GM13976 (cell line): Measurements from ENCODE around the gene SLC35D1.
A peak's percentile ranks its signal among the peaks of the same experiment; 100 is the strongest.

Experiments used
- DNase-seq: peaks from one replicate; pipeline ENCODE4 v3.0.0; 2012; ENCODE audit warnings: low spot score
- in situ Hi-C: fragments of 300-500 bp; cut with MboI; formaldehyde crosslinking; loops from one replicate; pipeline ENCODE4 v1.12.0; 2022; ENCODE audit warnings: low sequenced_read_pairs, mixed read lengths, inconsistent platforms; ENCODE audit not compliant: unreplicated experiment
- TF ChIP-seq, protein P1 (sequence below): IDR thresholded peaks from 2 replicates; pipeline ENCODE4 v1.5.1; 2012; ENCODE audit warnings: borderline replicate concordance, mild to moderate bottlenecking; ENCODE audit not compliant: insufficient read depth; ENCODE audit errors: extremely low read depth, missing control alignments, control extremely low read depth

The SLC35D1 gene

DNA sequence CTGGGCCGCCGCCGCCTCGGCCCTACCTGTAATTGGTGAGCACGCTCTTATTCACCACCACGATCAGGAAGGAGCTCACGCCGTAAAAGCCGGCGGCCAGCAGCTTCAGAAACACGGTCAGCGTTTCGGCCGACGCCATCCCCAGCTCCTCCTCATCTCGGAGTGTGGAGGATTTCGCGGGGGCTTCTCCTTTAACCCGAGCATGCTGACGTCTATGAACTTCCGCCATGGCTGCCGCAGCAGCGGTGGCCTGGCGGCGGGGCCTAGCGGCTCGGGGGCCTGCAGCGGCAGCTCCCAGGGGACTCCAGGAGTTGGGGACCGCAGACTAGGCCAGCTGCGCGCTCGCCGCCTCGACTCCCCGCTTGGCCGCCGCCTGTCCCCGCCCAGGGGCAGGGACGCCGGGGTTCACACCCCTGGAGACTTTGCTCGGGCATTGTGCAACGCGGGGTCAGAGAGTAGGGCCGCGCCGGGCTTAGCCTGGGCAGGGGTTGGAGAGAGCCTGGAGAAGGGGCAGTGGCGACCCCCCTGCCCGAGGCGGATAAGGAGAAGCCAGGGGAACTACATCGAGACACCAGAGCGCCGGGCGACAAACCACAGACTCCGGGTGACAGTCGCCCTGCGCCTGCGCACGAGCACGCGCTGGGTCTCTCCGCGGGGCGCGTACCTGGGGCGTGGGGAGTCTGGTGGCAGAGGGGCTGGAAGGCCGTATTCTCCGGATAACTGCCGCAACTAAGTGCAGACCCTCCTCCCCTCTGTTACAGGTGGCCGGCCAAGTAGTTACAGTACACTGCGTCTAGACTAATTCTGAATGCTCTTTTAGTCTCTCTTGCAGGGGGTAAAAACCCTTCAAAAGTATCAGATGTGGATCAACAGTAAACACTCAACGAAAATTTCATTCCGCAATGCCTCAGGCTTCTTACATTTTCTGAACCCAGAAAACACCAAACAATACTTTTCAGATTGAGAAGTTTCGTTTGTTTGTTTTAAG lies at the start of gene SLC35D1:
Gene SLC35D1, minus strand, starts transcription at position 364 of the 988 bp plus-strand sequence. Its CDS starts 135 bp downstream, at position 229.
- TF ChIP-seq, protein P1, sequence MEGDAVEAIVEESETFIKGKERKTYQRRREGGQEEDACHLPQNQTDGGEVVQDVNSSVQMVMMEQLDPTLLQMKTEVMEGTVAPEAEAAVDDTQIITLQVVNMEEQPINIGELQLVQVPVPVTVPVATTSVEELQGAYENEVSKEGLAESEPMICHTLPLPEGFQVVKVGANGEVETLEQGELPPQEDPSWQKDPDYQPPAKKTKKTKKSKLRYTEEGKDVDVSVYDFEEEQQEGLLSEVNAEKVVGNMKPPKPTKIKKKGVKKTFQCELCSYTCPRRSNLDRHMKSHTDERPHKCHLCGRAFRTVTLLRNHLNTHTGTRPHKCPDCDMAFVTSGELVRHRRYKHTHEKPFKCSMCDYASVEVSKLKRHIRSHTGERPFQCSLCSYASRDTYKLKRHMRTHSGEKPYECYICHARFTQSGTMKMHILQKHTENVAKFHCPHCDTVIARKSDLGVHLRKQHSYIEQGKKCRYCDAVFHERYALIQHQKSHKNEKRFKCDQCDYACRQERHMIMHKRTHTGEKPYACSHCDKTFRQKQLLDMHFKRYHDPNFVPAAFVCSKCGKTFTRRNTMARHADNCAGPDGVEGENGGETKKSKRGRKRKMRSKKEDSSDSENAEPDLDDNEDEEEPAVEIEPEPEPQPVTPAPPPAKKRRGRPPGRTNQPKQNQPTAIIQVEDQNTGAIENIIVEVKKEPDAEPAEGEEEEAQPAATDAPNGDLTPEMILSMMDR = no peak
- DNase-seq = peak; percentile 90
- in situ Hi-C loops = no loop called here

DNA sequence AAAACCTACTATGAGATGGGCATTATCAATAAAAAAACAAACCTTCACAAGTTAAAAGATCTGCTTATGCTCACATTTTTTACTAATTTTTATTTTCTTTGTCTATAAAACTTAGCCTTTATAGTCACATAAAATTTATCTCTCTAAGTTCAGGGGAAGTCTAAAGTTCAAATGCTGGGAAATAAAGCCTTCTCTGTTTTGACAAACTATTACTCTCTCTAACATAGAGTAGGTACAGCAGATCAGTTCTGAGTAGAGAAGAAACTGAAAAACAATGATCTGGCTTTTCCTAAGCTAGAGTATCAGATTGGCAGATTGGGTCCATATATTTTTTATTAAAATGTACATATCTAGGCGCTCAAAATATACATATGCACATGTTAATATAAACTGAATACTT lies 49.6 kb upstream of the SLC35D1 start:
- TF ChIP-seq, protein P1 = no peak
- no peak for DNase-seq
- in situ Hi-C loops = no loop called here

DNA sequence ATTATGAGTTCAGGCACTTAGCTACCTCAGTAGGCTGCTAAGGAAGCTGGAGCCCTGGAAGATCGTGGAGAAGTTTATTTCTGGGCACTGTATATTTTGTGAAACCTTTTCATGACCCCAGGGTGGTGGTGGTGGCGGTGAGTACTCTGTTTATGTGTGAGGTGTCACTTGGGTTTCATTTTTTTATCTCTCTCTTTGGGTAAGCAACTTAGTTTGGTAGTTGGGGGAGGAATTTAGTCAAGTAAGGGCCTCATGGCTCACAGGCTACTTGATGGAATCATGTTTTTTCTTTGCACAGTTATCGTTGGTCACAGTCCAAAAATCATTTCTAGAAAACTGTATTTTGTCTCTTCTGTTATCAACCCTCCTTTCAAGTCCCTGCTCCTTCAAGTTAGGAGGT lies 46.9 kb upstream of the SLC35D1 start:
- in situ Hi-C loops = no loop called here
- TF ChIP-seq, protein P1 = no peak
- no peak for DNase-seq

DNA sequence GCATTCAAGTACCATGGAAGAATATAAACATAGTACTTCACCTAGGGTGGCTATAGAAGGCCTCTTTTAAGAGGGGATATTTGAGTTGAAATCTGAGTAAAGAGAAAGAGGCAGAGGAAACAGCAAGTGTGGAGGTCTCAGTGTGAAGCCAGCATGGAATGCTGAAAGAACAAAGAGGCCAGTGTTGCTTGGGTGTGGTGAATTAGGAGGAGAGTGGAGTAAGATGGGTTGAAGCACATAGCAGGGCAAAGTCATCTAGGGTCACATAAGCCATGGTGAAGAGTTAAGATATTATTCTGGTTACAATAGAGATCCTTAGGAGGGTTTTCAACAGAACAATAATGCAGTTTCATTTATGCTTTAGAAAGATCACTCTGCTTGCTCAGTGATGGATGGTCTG lies 43.4 kb upstream of the SLC35D1 start:
- TF ChIP-seq, protein P1 = no peak
- in situ Hi-C loops = no loop called here
- DNase-seq = no peak

DNA sequence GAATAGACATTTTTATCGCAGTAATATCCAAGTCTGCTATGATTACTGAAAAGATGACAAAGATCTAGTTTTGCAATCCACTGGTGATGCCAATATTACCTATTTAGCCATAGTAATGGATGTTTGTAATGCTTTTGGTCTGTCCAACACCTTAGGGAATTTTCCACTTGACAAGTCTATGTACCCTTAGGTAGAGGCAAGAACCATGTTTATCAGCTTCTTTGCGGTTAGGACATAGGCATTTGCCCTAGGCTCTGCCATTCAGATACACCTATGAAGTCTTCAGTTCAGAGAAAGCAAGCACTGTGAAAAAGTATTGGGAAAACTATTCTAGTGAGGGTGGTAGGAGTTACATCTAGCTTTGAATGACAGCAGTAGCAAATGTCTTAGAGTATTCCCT lies 40.2 kb upstream of the SLC35D1 start:
- TF ChIP-seq, protein P1 = no peak

DNA sequence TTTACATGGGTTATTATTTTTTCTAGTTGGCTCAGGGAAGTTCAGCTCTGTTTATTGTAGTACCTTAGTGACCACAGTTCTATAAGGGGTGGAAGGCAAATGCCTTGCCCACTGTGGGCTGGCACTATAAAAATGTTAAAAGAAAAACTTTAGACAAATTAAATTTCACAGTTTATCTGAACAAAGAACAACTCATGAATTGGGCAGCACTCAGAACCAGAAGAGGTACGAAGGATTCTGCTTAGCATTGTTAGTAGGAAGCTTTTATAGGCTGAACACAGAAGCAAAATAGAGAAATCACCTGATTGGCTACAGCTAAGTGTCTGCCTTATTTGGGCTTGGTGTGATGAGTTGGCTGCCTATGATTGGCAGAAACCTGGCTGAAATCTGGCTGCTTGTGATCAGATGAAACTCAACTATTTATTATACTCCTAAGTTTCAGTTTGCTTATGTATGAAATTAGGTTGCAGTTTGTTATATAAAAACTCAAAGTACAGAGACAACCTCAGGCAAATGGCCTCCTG lies 35.8 kb upstream of the SLC35D1 start:
- in situ Hi-C loops = no loop called here
- DNase-seq = no peak
- TF ChIP-seq, protein P1 = no peak

More for the DNA sequence above, 40.2 kb upstream of the SLC35D1 start:
- DNase-seq = no peak
- in situ Hi-C loops = no loop called here
